ENCODE results near the gene PPP2R5C. TPM values are rescaled to one million over a fixed set of nuclear protein-coding genes. Genes with fewer than 3 reads are reported as not detected.

Gene PPP2R5C
- total RNA-seq, 6 donors from 2014 or later, result 105 to 208 (median 133) TPM

GRCh38 chr14:101875727-101876554 lies 114.4 kb downstream of the PPP2R5C start:
- peak overlapping the region in 3 of 4 donors; percentile 1 to 57 (median 46) for H3K27ac ChIP-seq
- WGBS, 2 donors, result 50 to 68% methylated on average over 8 of the region's 8 CpGs

GRCh38 chr14:101876555-101876938 lies 115.0 kb downstream of the PPP2R5C start:
- 36 to 53% methylated on average over 8 of the region's 8 CpGs for WGBS, 2 donors
- Histone ChIP-seq H3K4me1 (peaks cover 22 to 39% (median 27%) of the 10 kb centered on the region in 4 donors), H3K36me3 (peaks cover 0 to 14% (median 3%) of the 10 kb centered on the region in 4 donors), H3K27me3 (no peaks in the 10 kb centered on the region), H3K4me3 (no peak overlapping the region), H3K9me3 (no peaks in the 10 kb centered on the region), H3K27ac (peak overlapping the region in 3 of 4 donors; percentile 1 to 72 (median 61))
- TF ChIP-seq POLR2AphosphoS5 (IDR thresholded peaks at IDR 0.05) (peak; percentile 74 to 79), EP300 (IDR thresholded peaks at IDR 0.05) (peak; percentile 35 to 93 (median 86)), POLR2A (IDR thresholded peaks at IDR 0.05) (no peak)
- ATAC-seq (ENCODE audit: low FRiP score in 2 of 2) (peak; percentile 60 to 91), DNase-seq (peak in 1 of 2 donors; percentile 79)

More at GRCh38 chr14:101875727-101876554, 114.4 kb downstream of the PPP2R5C start:
- no peaks in the 10 kb centered on the region for H3K27me3 ChIP-seq
- DNase-seq (no peak), ATAC-seq (ENCODE audit: low FRiP score in 2 of 2) (no peak)
- H3K36me3 ChIP-seq, result peaks cover 0 to 14% (median 2%) of the 10 kb centered on the region in 4 donors
- H3K4me1 ChIP-seq, result peaks cover 22 to 39% (median 29%) of the 10 kb centered on the region in 4 donors
- H3K9me3 ChIP-seq, result no peaks in the 10 kb centered on the region
- H3K4me3 ChIP-seq, result no peak overlapping the region
- TF ChIP-seq POLR2A (IDR thresholded peaks at IDR 0.05), result no peak
- no peak for TF ChIP-seq POLR2AphosphoS5 (IDR thresholded peaks at IDR 0.05)

- ATAC-seq (ENCODE audit: low FRiP score in 2 of 2), result no peak
Observed at GRCh38 chr14:101877766-101878165, 116.3 kb downstream of the PPP2R5C start.

GRCh38 chr14:101878211-101878821 lies 116.8 kb downstream of the PPP2R5C start:
- Histone ChIP-seq H3K36me3 (peaks cover 2 to 26% (median 15%) of the 10 kb centered on the region in 4 donors), H3K9me3 (no peaks in the 10 kb centered on the region), H3K4me1 (peaks cover 21 to 39% (median 26%) of the 10 kb centered on the region in 4 donors), H3K27ac (no peak overlapping the region), H3K4me3 (no peak overlapping the region), H3K27me3 (no peaks in the 10 kb centered on the region)
- ATAC-seq (ENCODE audit: low FRiP score in 2 of 2), result no peak
- peak in 1 of 2 donors; percentile 46 for DNase-seq
- 92 to 96% methylated on average over 3 to 9 of the region's 9 CpGs for WGBS, 2 donors
- no peak for TF ChIP-seq POLR2A (IDR thresholded peaks at IDR 0.05)
- no peak for TF ChIP-seq POLR2AphosphoS5 (IDR thresholded peaks at IDR 0.05)
- no peak for TF ChIP-seq EP300 (IDR thresholded peaks at IDR 0.05)
- no peak for TF ChIP-seq CTCF (IDR thresholded peaks at IDR 0.05)

More at GRCh38 chr14:101877766-101878165, 116.3 kb downstream of the PPP2R5C start:
- Histone ChIP-seq H3K4me3 (no peak overlapping the region), H3K27ac (peak overlapping the region in 2 of 4 donors; percentile 17 to 61), H3K4me1 (peaks cover 22 to 39% (median 27%) of the 10 kb centered on the region in 4 donors), H3K9me3 (no peaks in the 10 kb centered on the region), H3K36me3 (peaks cover 0 to 24% (median 13%) of the 10 kb centered on the region in 4 donors), H3K27me3 (no peaks in the 10 kb centered on the region)
- TF ChIP-seq CTCF (IDR thresholded peaks at IDR 0.05) (no peak), POLR2AphosphoS5 (IDR thresholded peaks at IDR 0.05) (no peak), POLR2A (IDR thresholded peaks at IDR 0.05) (no peak), EP300 (IDR thresholded peaks at IDR 0.05) (no peak)
- WGBS, 2 donors, result 82 to 90% methylated on average over 7 of the region's 7 CpGs
- DNase-seq, result no peak

DNA sequence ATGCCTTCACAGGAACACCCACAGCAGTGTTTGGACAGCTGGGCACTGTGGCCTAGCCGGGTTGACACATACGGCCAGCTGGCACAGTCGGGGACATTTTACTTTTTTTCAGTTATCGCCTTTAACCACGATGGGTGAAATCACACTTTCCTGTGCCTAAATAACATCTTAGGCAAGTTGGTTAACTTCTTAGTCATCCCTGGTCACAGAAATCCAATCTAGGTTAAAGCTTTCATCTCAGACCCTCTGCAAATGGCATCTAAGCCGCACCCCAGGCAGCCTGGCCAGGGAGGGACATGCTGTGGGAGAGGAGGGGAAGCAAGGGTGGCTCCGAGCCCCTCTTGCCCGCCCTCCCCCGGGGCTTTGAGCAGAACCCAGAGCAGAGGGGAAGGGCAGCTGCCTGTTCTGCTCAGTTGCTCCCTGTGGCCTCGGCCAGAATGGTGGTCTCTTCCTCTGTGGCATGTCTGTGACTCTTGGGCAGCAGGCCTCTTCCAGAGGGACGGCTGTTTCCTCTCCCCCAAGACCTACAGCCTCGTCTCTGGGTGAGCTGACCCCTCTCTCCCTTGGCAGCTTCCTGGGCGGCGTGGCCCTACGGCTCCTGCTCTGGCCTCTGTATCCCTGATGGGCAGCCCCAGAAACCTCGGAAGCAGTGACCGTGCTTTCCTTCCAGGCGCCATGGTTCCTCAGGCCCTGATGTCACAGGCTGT lies 117.5 kb downstream of the PPP2R5C start:
- peaks cover 5 to 33% (median 22%) of the 10 kb centered on the region in 4 donors for H3K36me3 ChIP-seq
- TF ChIP-seq CTCF (IDR thresholded peaks at IDR 0.05), result no peak
- TF ChIP-seq EP300 (IDR thresholded peaks at IDR 0.05), result no peak
- no peak for TF ChIP-seq POLR2AphosphoS5 (IDR thresholded peaks at IDR 0.05)
- TF ChIP-seq POLR2A (IDR thresholded peaks at IDR 0.05), result no peak
- no peak overlapping the region for H3K4me3 ChIP-seq
- H3K4me1 ChIP-seq, result peaks cover 17 to 35% (median 24%) of the 10 kb centered on the region in 4 donors
- 85% methylated on average over 16 to 18 of the region's 18 CpGs for WGBS, 2 donors
- no peaks in the 10 kb centered on the region for H3K9me3 ChIP-seq
- no peaks in the 10 kb centered on the region for H3K27me3 ChIP-seq
- peak overlapping the region in 1 of 4 donors; percentile 0 for H3K27ac ChIP-seq
- DNase-seq, result no peak
- no peak for ATAC-seq (ENCODE audit: low FRiP score in 2 of 2)

Measured in upper lobe of left lung (tissue), 6 donors.